Measurements from ENCODE around the gene OTOP1.

The OTOP1 gene

GRCh38 chr4:4226606-4227438 lies at the start of gene OTOP1:
Gene OTOP1 (minus strand): TSS chr4:4226929. CDS start chr4:4226864, 65 bp downstream.
- Histone ChIP-seq H3K36me3 (ENCODE audit: insufficient read depth, insufficient read length, low read length) (no peaks in the 10 kb centered on the region), H3K9ac (ENCODE audit: insufficient read length, low read depth) (peak within 1 kb of the TSS; percentile 61), H3K4me1 (ENCODE audit: insufficient read depth, insufficient read length) (peaks cover 4% of the 10 kb centered on the region), H3K27me3 (ENCODE audit: insufficient read depth, insufficient read length) (peaks cover 75% of the 10 kb centered on the region), H3K4me3 (ENCODE audit: insufficient read length, low read depth) (peak within 1 kb of the TSS; percentile 36), H3K9me3 (ENCODE audit: insufficient read depth, low read length) (no peaks in the 10 kb centered on the region)
- peak; percentile 87 for TF ChIP-seq SUZ12 (IDR thresholded peaks at IDR 0.05; ENCODE audit: extremely low read depth, insufficient read depth, insufficient read length)
- TF ChIP-seq ZNF274 (IDR thresholded peaks at IDR 0.05; ENCODE audit: low read depth, low read length) = no peak
- no peak for TF ChIP-seq YY1 (IDR thresholded peaks at IDR 0.05; ENCODE audit: insufficient read depth, insufficient read length)
- DNase-seq (ENCODE audit: low read depth, low spot score) = no peak

GRCh38 chr4:4274226-4274625 lies 47.5 kb upstream of the OTOP1 start:
- Histone ChIP-seq H3K4me1 (ENCODE audit: insufficient read depth, insufficient read length) (no peaks in the 10 kb centered on the region), H3K4me3 (ENCODE audit: insufficient read length, low read depth) (no peak overlapping the region), H3K9ac (ENCODE audit: insufficient read length, low read depth) (no peak overlapping the region), H3K27me3 (ENCODE audit: insufficient read depth, insufficient read length) (no peaks in the 10 kb centered on the region), H3K9me3 (ENCODE audit: insufficient read depth, low read length) (no peaks in the 10 kb centered on the region), H3K36me3 (ENCODE audit: insufficient read depth, insufficient read length, low read length) (peaks cover 93% of the 10 kb centered on the region)
- TF ChIP-seq SUZ12 (IDR thresholded peaks at IDR 0.05; ENCODE audit: extremely low read depth, insufficient read depth, insufficient read length) = no peak
- TF ChIP-seq ZNF274 (IDR thresholded peaks at IDR 0.05; ENCODE audit: low read depth, low read length) = no peak
- no peak for TF ChIP-seq YY1 (IDR thresholded peaks at IDR 0.05; ENCODE audit: insufficient read depth, insufficient read length)
- DNase-seq (ENCODE audit: low read depth, low spot score) = no peak

- H3K4me3 ChIP-seq (ENCODE audit: insufficient read length, low read depth) = no peak overlapping the region
- no peaks in the 10 kb centered on the region for H3K27me3 ChIP-seq (ENCODE audit: insufficient read depth, insufficient read length)
- H3K4me1 ChIP-seq (ENCODE audit: insufficient read depth, insufficient read length) = no peaks in the 10 kb centered on the region
- H3K9me3 ChIP-seq (ENCODE audit: insufficient read depth, low read length) = no peaks in the 10 kb centered on the region
- H3K36me3 ChIP-seq (ENCODE audit: insufficient read depth, insufficient read length, low read length) = peaks cover 91% of the 10 kb centered on the region
- no peak for TF ChIP-seq YY1 (IDR thresholded peaks at IDR 0.05; ENCODE audit: insufficient read depth, insufficient read length)
- TF ChIP-seq ZNF274 (IDR thresholded peaks at IDR 0.05; ENCODE audit: low read depth, low read length) = no peak
- no peak for TF ChIP-seq SUZ12 (IDR thresholded peaks at IDR 0.05; ENCODE audit: extremely low read depth, insufficient read depth, insufficient read length)
- DNase-seq (ENCODE audit: low read depth, low spot score) = no peak
- no peak overlapping the region for H3K9ac ChIP-seq (ENCODE audit: insufficient read length, low read depth)
Observed at GRCh38 chr4:4271912-4272311, 45.2 kb upstream of the OTOP1 start.

GRCh38 chr4:4270529-4270928 lies 43.8 kb upstream of the OTOP1 start:
- H3K4me1 ChIP-seq (ENCODE audit: insufficient read depth, insufficient read length) = no peaks in the 10 kb centered on the region
- TF ChIP-seq ZNF274 (IDR thresholded peaks at IDR 0.05; ENCODE audit: low read depth, low read length) (no peak), SUZ12 (IDR thresholded peaks at IDR 0.05; ENCODE audit: extremely low read depth, insufficient read depth, insufficient read length) (no peak), YY1 (IDR thresholded peaks at IDR 0.05; ENCODE audit: insufficient read depth, insufficient read length) (no peak)
- no peak overlapping the region for H3K4me3 ChIP-seq (ENCODE audit: insufficient read length, low read depth)
- peaks cover 6% of the 10 kb centered on the region; the same call in 1 of the 2 replicates for H3K9me3 ChIP-seq (ENCODE audit: insufficient read depth, low read length)
- no peaks in the 10 kb centered on the region for H3K27me3 ChIP-seq (ENCODE audit: insufficient read depth, insufficient read length)
- peaks cover 83% of the 10 kb centered on the region for H3K36me3 ChIP-seq (ENCODE audit: insufficient read depth, insufficient read length, low read length)
- H3K9ac ChIP-seq (ENCODE audit: insufficient read length, low read depth) = no peak overlapping the region
- DNase-seq (ENCODE audit: low read depth, low spot score) = no peak

GRCh38 chr4:4269856-4270255 lies 43.1 kb upstream of the OTOP1 start:
- no peak overlapping the region for H3K9ac ChIP-seq (ENCODE audit: insufficient read length, low read depth)
- TF ChIP-seq SUZ12 (IDR thresholded peaks at IDR 0.05; ENCODE audit: extremely low read depth, insufficient read depth, insufficient read length) (no peak), YY1 (IDR thresholded peaks at IDR 0.05; ENCODE audit: insufficient read depth, insufficient read length) (no peak), ZNF274 (IDR thresholded peaks at IDR 0.05; ENCODE audit: low read depth, low read length) (no peak)
- no peak overlapping the region for H3K4me3 ChIP-seq (ENCODE audit: insufficient read length, low read depth)
- H3K4me1 ChIP-seq (ENCODE audit: insufficient read depth, insufficient read length) = no peaks in the 10 kb centered on the region
- H3K9me3 ChIP-seq (ENCODE audit: insufficient read depth, low read length) = peaks cover 8% of the 10 kb centered on the region; the same call in 1 of the 2 replicates
- H3K27me3 ChIP-seq (ENCODE audit: insufficient read depth, insufficient read length) = no peaks in the 10 kb centered on the region
- no peak for DNase-seq (ENCODE audit: low read depth, low spot score)
- H3K36me3 ChIP-seq (ENCODE audit: insufficient read depth, insufficient read length, low read length) = peaks cover 76% of the 10 kb centered on the region

GRCh38 chr4:4269331-4269731 lies 42.6 kb upstream of the OTOP1 start:
- no peak for TF ChIP-seq SUZ12 (IDR thresholded peaks at IDR 0.05; ENCODE audit: extremely low read depth, insufficient read depth, insufficient read length)
- TF ChIP-seq ZNF274 (IDR thresholded peaks at IDR 0.05; ENCODE audit: low read depth, low read length) = no peak
- TF ChIP-seq YY1 (IDR thresholded peaks at IDR 0.05; ENCODE audit: insufficient read depth, insufficient read length) = no peak
- no peak overlapping the region for H3K4me3 ChIP-seq (ENCODE audit: insufficient read length, low read depth)
- DNase-seq (ENCODE audit: low read depth, low spot score) = no peak
- H3K27me3 ChIP-seq (ENCODE audit: insufficient read depth, insufficient read length) = no peaks in the 10 kb centered on the region
- no peaks in the 10 kb centered on the region for H3K4me1 ChIP-seq (ENCODE audit: insufficient read depth, insufficient read length)
- H3K9ac ChIP-seq (ENCODE audit: insufficient read length, low read depth) = no peak overlapping the region
- peaks cover 8% of the 10 kb centered on the region; the same call in 1 of the 2 replicates for H3K9me3 ChIP-seq (ENCODE audit: insufficient read depth, low read length)
- peaks cover 71% of the 10 kb centered on the region for H3K36me3 ChIP-seq (ENCODE audit: insufficient read depth, insufficient read length, low read length)

- Histone ChIP-seq H3K4me1 (ENCODE audit: insufficient read depth, insufficient read length) (no peaks in the 10 kb centered on the region), H3K27me3 (ENCODE audit: insufficient read depth, insufficient read length) (no peaks in the 10 kb centered on the region), H3K9ac (ENCODE audit: insufficient read length, low read depth) (no peak overlapping the region), H3K4me3 (ENCODE audit: insufficient read length, low read depth) (no peak overlapping the region), H3K9me3 (ENCODE audit: insufficient read depth, low read length) (peaks cover 8% of the 10 kb centered on the region; the same call in 1 of the 2 replicates), H3K36me3 (ENCODE audit: insufficient read depth, insufficient read length, low read length) (peaks cover 66% of the 10 kb centered on the region)
- no peak for DNase-seq (ENCODE audit: low read depth, low spot score)
- no peak for TF ChIP-seq ZNF274 (IDR thresholded peaks at IDR 0.05; ENCODE audit: low read depth, low read length)
- no peak for TF ChIP-seq YY1 (IDR thresholded peaks at IDR 0.05; ENCODE audit: insufficient read depth, insufficient read length)
- TF ChIP-seq SUZ12 (IDR thresholded peaks at IDR 0.05; ENCODE audit: extremely low read depth, insufficient read depth, insufficient read length) = no peak
Observed at GRCh38 chr4:4268776-4269175, 42.0 kb upstream of the OTOP1 start.
